ENCODE results near the gene BOC.

DNA sequence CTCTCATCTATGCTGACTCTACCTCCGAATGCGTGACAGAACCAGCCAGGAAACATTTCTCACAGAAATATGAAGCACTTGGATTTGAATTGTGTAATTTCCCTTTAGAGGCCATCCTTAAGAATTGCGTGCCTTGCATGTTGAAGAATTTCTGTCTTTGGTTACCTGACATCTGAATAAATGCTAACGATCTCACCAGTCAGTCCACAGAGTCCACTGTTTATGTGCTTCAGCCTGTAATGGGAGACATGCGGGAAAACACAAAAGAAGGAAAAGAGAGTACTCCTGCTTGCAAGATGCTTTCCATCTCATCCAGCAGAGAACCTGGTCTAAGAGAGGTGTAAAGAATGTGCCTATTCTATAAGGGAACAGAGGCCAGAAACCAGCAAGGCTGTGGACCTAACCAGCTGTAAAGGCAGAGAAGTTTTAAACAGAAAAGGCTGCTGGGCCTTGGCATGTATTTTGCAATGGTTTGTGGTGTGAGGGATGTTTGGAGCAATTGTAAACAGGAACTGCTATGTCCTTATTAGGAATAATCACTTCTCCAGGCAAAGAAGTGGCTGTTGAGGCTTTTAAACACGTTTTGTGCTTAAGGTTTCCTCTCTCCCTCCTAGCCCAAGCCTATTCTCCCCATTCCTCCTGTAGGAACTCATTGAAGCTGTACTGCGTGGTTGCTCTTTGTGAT lies 36.4 kb upstream of the BOC start:
- TF ChIP-seq, protein P1, sequence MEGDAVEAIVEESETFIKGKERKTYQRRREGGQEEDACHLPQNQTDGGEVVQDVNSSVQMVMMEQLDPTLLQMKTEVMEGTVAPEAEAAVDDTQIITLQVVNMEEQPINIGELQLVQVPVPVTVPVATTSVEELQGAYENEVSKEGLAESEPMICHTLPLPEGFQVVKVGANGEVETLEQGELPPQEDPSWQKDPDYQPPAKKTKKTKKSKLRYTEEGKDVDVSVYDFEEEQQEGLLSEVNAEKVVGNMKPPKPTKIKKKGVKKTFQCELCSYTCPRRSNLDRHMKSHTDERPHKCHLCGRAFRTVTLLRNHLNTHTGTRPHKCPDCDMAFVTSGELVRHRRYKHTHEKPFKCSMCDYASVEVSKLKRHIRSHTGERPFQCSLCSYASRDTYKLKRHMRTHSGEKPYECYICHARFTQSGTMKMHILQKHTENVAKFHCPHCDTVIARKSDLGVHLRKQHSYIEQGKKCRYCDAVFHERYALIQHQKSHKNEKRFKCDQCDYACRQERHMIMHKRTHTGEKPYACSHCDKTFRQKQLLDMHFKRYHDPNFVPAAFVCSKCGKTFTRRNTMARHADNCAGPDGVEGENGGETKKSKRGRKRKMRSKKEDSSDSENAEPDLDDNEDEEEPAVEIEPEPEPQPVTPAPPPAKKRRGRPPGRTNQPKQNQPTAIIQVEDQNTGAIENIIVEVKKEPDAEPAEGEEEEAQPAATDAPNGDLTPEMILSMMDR (conservative IDR thresholded peaks at IDR 0.05; ENCODE audit: low read depth, low read length), result no peak
- TF ChIP-seq EZH2phosphoT487 (IDR thresholded peaks at IDR 0.05; ENCODE audit: borderline replicate concordance, low read length), result no peak
